Psoas muscle (tissue), 8 donors: ENCODE results near the gene GLIS2. TPM values are rescaled to one million over a fixed set of nuclear protein-coding genes. Genes with fewer than 3 reads are reported as not detected.
A peak's percentile ranks its signal among the peaks of the same experiment; 100 is the strongest.

Source experiments
- ATAC-seq, 4 donors: fragments of 200-7000 bp; cut with Tn5 transposase; one replicate each; pipeline ENCODE4 v1.9.1; 2020; ENCODE audit warnings: moderate library complexity in 3 of 4, mild to moderate bottlenecking in 2 of 4
- DNase-seq, 2 donors: peaks; one replicate each; pipeline ENCODE4 v3.0.0-alpha.2; 2020
- H3K27ac ChIP-seq: fragments of 200-600 bp; one replicate; pipeline ENCODE4 v1.8.0; 2022
- H3K27me3 ChIP-seq, 3 donors: fragments of 200-600 bp in 1 of 3; one replicate each; pipeline versions ENCODE4 v1.6.1 to v1.8.0; 2013 to 2022; ENCODE audit warnings: low read length in 2 of 3, mild to moderate bottlenecking in 2 of 3, moderate library complexity in 1 of 3; ENCODE audit not compliant: insufficient read depth in 3 of 3
- H3K36me3 ChIP-seq, 2 donors: fragments of 200-600 bp in 1 of 2; one replicate each; pipeline versions ENCODE4 v1.6.1 to v1.8.0; 2013 to 2022; ENCODE audit warnings: low read depth in 1 of 2, mild to moderate bottlenecking in 1 of 2, moderate library complexity in 1 of 2; ENCODE audit not compliant: insufficient read depth in 1 of 2
- H3K4me1 ChIP-seq: fragments of 200-600 bp; one replicate; pipeline ENCODE4 v1.8.0; 2022
- H3K4me3 ChIP-seq: fragments of 200-600 bp; one replicate; pipeline ENCODE4 v1.8.0; 2022; ENCODE audit warnings: mild to moderate bottlenecking
- H3K9me3 ChIP-seq: fragments of 200-600 bp; one replicate; pipeline ENCODE4 v1.8.0; 2022
- CTCF ChIP-seq: fragments of 200-600 bp; IDR thresholded peaks from one replicate; pipeline ENCODE4 v1.8.0; 2022; ENCODE audit warnings: antibody characterized with exemption
- WGBS, 3 donors: extraction: QIAGEN DNeasy Blood & Tissue Kit; methylation state at CpG; one replicate each; pipeline versions ENCODE4 v1.1.6 to v1.1.7; 2013; 5-methylcytosine and 5-hydroxymethylcytosine counted together
- intact Hi-C, 2 donors: fragments of 100-400 bp; cut with DNase I; formaldehyde crosslinking; loops; one replicate each; pipeline versions ENCODE4 v1.11.0 to v1.14.2; 2022
- polyA plus RNA-seq, 3 donors: library from polyadenylated mRNA; stranded (reverse); fragments of 200-250 nt; gene quantifications; one replicate each; pipeline ENCODE4 v1.2.3, GENCODE V29; 2013
- total RNA-seq, 4 donors: library from RNA; stranded (reverse); fragmentation: NEBNext Ultra II Directional in 2 of 4; extraction: Animal tissue kit (Norgen Biotek cat#: 25700) in 2 of 4; gene quantifications; one replicate each; pipeline versions ENCODE4 v1.2.1 to v1.2.4, GENCODE V29; 2021 to 2023
- donor health status: healthy with polysubstance abuse.
- donor health status: DM: no; HTN: no; CAD: no; lungs with moderate emphysema.
- donor health status: Bipolar disorder and iron deficiency.
- donor health status: healthy.
- donor health status: DM: yes; HTN: yes; CAD: no.
- donor health status: DM: no; HTN: no; CAD: no.
- donor health status: DM: no; HTN: no; CAD: no.
- donor health status: DM: yes; HTN: yes; CAD: no.

GLIS2 gene
- total and polyA plus RNA-seq, 7 donors = 0.96 to 3.3 (median 1.7) TPM

DNA sequence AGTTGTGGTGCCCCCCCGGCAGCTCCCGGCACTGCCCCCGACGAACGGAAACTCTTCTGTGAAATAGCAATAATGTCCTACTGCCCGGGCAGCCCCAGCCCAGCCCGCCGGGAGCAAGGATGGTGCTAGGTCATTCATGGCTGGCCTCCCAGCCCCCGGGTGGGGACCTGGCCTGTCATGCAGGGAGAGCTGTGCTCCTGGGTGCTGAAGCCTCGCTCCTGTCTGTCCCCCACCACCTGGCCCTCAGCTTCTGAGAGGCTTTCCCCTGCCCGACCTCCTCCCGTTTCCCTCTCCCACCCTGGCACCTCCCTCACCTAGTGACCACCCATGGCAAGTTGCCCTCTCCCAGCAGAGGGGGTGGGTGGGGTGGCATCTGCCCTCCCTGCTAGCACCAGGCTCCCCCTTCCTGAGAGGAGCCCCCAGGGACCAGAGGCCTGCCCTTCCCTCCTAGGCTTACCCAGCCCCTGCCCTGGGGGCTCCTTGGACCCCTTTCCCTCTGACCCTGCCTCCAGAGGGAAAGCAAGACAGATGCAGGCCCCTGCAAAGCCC, 21.7 kb downstream of the GLIS2 start:
- Histone ChIP-seq H3K27me3 (no peaks in the 10 kb centered on the region), H3K4me3 (no peak overlapping the region), H3K36me3 (peaks cover 5 to 20% of the 10 kb centered on the region in 2 donors), H3K27ac (no peak overlapping the region), H3K4me1 (no peaks in the 10 kb centered on the region), H3K9me3 (no peaks in the 10 kb centered on the region)
- peak in 1 of 2 donors; percentile 54 for DNase-seq
- intact Hi-C loops = loop anchor here (10.0 kb wide), 2 partner anchors 133 to 353 kb away; no protein-coding TSS in a partner anchor
- ATAC-seq = no peak
- WGBS, 3 donors = 53 to 81% (median 73%) methylated on average over 9 to 12 of the region's 12 CpGs
- TF ChIP-seq CTCF = no peak

DNA sequence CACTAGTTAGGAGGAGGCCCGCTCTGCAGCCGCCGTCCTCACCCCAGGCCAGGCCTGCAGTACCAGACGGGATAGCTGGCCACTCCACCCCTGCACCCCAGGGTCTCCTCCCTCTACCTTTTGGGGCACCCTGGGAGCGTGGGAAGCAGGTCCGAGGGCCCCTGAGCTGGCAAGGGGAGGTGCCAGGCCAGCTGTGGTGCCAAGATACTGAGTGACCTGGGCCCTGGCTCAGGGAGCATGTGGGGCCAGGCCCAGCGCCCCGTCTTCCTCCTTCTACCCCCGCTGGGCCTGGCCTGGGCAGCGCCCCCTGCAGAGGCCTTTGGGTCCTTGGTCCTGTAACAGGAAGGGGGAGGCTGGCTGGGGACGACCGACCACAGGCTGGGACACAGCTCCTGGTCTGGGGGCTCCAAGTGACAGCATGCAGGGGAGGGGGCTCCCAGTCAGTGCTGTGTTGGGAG, 22.3 kb downstream of the GLIS2 start:
- 87 to 89% (median 88%) methylated on average over 10 to 12 of the region's 12 CpGs for WGBS, 3 donors
- no peak overlapping the region for H3K27ac ChIP-seq
- H3K27me3 ChIP-seq = no peaks in the 10 kb centered on the region
- no peak overlapping the region for H3K4me3 ChIP-seq
- ATAC-seq (no peak), DNase-seq (peak in 1 of 2 donors; percentile 55)
- no peak for TF ChIP-seq CTCF
- peaks cover 4% of the 10 kb centered on the region for H3K4me1 ChIP-seq
- H3K9me3 ChIP-seq = no peaks in the 10 kb centered on the region
- intact Hi-C loops = loop anchor here (10.0 kb wide), 2 partner anchors 133 to 353 kb away; no protein-coding TSS in a partner anchor
- H3K36me3 ChIP-seq = peaks cover 5 to 20% of the 10 kb centered on the region in 2 donors

DNA sequence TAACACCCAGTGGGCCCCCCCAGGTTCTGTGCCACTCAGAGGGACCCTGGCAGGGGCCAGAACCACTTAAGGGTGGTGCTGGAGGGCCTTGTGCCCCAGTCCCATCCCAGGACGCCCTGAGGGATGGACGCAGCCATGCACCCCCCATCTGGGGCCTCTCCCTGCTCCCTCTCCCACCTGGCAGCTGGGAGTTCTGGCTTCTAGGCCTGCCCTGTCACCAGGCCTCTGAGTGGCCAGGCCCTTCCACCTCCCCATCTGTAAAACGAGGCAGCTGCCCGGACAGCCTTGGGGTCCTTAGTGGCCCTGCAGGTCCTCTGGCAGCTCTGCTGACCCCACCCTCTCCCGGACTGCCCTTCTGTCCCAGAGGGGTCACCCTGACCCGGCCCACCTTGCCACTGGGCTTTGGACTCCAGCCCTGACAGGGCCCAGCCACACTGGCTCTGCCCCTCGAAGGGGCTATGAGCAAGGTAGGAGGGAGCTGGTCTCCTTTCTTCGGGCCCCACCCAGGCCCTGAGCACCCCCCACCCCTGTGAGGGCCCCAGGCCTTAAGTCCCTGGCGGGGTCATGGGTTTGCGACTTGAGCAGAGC, 22.9 kb downstream of the GLIS2 start:
- Histone ChIP-seq H3K27me3 (no peaks in the 10 kb centered on the region), H3K4me1 (peaks cover 6% of the 10 kb centered on the region), H3K9me3 (no peaks in the 10 kb centered on the region), H3K4me3 (no peak overlapping the region), H3K27ac (no peak overlapping the region), H3K36me3 (peaks cover 5 to 20% of the 10 kb centered on the region in 2 donors)
- 77 to 79% (median 79%) methylated on average over 9 to 10 of the region's 10 CpGs for WGBS, 3 donors
- ATAC-seq (no peak), DNase-seq (peak in 1 of 2 donors; percentile 55)
- TF ChIP-seq CTCF = no peak
- intact Hi-C loops = loop anchor here (10.0 kb wide), 2 partner anchors 134 to 354 kb away; no protein-coding TSS in a partner anchor

DNA sequence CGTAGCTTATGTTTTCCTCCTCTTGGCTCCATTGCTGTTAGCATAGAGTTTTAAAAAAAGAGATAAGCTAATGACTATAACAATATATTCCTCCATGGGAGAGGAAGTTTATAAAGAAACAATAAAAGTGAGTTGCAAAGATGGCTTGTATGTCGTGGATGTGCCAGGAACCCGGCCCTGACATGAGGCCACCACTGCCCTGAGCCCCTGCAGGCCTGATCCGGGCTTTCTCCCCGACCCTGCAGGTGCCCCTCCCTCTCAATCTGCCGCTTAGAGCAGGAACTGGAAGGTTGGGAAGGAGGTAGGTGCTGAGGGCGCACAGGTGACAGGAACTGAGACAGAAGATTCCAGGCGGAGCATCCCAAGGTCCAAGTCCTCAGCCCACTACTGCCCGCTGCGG, 23.6 kb downstream of the GLIS2 start:
- intact Hi-C loops = loop anchor here (10.0 kb wide), 2 partner anchors 135 to 355 kb away; no protein-coding TSS in a partner anchor
- H3K9me3 ChIP-seq = no peaks in the 10 kb centered on the region
- H3K27me3 ChIP-seq = no peaks in the 10 kb centered on the region
- H3K4me3 ChIP-seq = no peak overlapping the region
- no peak for TF ChIP-seq CTCF
- H3K36me3 ChIP-seq = peaks cover 5 to 20% of the 10 kb centered on the region in 2 donors
- ATAC-seq (no peak), DNase-seq (no peak)
- H3K4me1 ChIP-seq = peaks cover 6% of the 10 kb centered on the region
- no peak overlapping the region for H3K27ac ChIP-seq
- WGBS, 3 donors = 73 to 76% (median 75%) methylated on average over 10 of the region's 10 CpGs
